CD4-positive, alpha-beta T cell treated with Interferon gamma for 1 hour (primary cell): ENCODE measurements around the gene VANGL1.
"Not testable (repeated sequence)": the region's sequence is repeated elsewhere in the genome, so short reads cannot be mapped to it uniquely, and the experiment has no call there.

Source experiments
- DNase-seq: peaks from one replicate; pipeline ENCODE4 v3.0.0-alpha.2; 2020

Gene VANGL1

GRCh38 chr1:115641762-115642167, at the start of gene VANGL1:
TSS of gene VANGL1 (plus strand) at chr1:115641970. CDS start at chr1:115651414, 9,444 bp downstream.
- DNase-seq: no peak

DNA sequence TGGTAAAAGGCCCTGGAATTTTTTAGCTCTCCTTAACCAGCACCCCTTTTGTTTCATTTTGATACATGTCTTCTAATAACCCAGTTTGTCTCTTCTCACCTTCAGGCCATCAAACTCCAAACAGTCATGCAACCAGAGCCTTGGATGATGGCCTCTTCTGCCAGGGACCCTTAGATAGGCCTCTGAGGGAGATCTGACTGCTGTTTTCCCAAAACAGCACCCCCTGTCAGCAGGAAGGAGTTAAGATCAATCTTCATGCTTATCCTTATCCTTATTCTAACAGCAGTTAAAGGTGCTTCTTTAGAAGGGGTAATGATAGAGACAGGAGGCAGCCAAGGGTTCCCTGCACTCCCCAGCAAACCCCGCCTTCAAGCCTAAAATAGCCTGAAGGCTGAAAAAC, 49.5 kb upstream of the VANGL1 start:
- DNase-seq: no peak

GRCh38 chr1:115593365-115594259, 48.2 kb upstream of the VANGL1 start:
- no peak for DNase-seq

DNA sequence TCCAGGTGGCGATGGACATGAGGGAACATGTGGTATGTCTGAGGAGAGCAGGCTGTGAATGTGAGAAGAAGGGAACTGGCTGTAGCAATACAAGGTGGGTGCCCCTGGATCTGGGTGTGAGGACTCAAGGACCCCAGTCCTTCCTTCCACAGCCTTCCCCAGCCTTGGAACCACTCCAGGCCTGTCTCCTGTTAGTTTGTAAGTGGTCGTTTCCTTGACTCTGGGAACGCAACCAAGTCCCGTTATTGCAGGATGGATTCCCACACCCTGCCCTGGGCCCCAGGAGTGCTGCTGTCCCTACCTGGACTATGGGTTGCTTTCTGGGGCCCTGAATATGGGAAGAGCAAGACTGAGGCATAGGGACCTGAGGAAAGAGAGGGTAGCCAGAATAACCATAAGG, 47.2 kb upstream of the VANGL1 start:
- no peak for DNase-seq

- peak; percentile 27 for DNase-seq
Measured at GRCh38 chr1:115595279-115596079, 46.3 kb upstream of the VANGL1 start.

GRCh38 chr1:115596080-115596780, 45.5 kb upstream of the VANGL1 start:
- no peak for DNase-seq

- no peak for DNase-seq
Measured at GRCh38 chr1:115604508-115604907, 37.3 kb upstream of the VANGL1 start.

DNA sequence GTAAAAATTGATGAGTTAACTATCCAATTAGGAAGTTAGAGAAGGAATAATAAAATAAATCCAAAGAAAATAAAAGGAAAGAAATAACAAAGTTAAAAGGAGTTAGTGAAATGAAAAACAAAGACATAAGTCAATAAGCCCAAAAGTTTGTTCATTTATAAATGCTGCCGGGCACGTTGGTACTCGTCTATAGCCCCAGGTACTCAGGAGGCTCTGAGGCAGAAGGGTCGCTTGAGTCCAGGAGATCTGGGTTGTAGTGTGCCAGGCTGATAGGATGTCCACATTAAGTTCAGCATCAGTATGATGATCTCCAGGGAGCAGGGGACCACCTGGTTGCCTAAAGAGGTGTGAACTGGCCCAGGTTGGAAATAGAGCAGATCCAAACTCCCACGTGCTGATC, 35.5 kb upstream of the VANGL1 start:
- no peak for DNase-seq

GRCh38 chr1:115609021-115609420, 32.7 kb upstream of the VANGL1 start:
- no peak for DNase-seq

- DNase-seq: no peak
Measured at GRCh38 chr1:115613767-115614166, 28.0 kb upstream of the VANGL1 start.

- no peak for DNase-seq
Measured at GRCh38 chr1:115620453-115620852, 21.3 kb upstream of the VANGL1 start.

DNA sequence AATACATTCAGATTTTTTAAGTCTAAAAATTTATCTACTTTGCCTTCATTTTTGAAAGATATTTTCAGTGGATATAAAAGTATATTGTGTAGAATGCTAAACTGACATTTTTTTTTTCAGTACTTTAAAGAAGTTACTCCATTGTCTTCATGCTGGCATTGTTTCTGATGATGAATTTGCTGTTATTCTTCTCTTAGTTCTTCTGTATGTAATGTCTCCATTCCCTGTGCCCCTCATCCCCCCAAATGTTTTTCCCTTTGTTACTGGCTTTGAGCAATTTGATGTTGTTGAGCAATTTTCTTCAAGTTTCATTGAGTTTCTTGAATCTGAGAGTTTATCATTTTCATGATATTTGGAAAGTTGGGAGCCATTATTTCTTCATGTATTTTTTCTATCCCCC, 20.8 kb upstream of the VANGL1 start:
- DNase-seq: no peak

DNA sequence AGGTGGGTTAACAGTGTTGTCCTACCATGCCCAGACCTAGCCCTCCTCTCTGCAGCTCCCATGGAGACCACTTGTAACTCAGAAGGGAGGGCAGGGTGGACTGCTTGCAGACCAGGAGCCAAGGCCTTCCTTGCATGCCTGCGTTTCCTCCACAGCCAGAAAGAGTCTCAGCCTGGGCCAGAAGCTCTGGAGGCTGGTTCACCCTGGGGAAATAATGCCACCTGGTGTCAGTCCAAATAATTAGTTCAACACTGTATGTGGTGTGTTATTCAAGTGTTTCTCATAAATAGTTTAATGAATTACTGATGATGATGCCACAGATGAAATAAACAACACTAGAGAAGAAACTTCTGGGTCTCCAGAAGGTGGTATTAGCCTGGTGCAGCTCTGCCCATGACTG, 16.9 kb upstream of the VANGL1 start:
- no peak for DNase-seq

DNA sequence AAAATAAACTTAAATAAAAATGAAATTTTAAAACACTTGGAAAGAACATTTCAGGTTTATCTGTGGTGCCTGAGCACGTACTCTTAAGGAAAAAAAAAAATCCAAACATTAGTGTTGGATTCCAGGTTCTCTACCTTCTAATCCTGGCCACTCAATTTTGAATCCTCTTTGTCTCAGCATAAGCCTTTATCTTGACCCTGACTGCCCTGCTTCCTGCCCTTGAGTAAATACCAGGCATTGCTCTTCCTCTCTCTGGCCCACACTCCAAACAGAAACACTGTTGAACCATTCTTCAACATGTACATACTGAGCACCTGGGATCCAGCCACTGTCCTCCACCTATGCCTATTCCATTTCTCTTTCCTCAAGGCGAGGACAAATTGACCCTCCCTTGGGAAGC, 11.4 kb upstream of the VANGL1 start:
- no peak for DNase-seq

DNA sequence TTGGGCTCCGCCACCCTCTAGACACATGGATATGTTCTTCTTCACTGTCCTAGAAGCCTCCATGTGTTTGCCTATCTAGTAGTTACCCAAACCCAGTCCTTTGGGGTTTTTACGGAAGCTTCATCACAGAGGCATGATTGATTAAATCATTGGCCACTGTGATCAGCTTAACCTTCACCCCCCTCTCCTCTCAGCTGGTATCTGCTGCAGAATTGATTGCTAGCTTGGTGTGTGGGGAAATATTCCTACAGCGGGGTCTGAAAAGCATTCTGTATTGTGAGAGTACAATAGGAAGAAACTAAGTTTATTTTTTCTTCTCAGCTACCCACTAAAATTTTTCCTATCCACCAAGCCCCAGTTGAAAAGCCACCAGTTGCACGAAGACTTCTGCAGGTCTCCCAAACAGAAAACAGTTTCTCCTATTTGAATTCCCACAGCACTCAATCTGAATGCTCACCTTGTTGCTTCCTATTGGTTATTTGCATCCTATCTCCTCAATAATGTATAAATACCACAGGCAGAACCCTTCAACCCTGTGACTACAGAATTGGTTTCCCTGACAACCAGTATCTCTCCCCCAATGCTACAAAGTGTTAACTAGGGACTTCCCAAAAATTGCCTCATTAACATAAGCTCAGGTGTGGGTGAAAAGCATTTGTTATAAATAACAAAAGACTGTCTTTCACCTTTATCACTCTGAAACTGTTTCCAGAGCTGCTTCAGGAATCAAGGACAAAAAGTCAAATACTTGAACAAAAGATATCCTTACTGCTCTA, 9.3 kb upstream of the VANGL1 start:
- no peak for DNase-seq

GRCh38 chr1:115633606-115634005, 8.2 kb upstream of the VANGL1 start:
- DNase-seq: not testable (repeated sequence)

- not testable (repeated sequence) for DNase-seq
Measured at GRCh38 chr1:115637247-115637646, 4.5 kb upstream of the VANGL1 start.

- no peak for DNase-seq
Measured at GRCh38 chr1:115640384-115640783, 1.4 kb upstream of the VANGL1 start.

DNA sequence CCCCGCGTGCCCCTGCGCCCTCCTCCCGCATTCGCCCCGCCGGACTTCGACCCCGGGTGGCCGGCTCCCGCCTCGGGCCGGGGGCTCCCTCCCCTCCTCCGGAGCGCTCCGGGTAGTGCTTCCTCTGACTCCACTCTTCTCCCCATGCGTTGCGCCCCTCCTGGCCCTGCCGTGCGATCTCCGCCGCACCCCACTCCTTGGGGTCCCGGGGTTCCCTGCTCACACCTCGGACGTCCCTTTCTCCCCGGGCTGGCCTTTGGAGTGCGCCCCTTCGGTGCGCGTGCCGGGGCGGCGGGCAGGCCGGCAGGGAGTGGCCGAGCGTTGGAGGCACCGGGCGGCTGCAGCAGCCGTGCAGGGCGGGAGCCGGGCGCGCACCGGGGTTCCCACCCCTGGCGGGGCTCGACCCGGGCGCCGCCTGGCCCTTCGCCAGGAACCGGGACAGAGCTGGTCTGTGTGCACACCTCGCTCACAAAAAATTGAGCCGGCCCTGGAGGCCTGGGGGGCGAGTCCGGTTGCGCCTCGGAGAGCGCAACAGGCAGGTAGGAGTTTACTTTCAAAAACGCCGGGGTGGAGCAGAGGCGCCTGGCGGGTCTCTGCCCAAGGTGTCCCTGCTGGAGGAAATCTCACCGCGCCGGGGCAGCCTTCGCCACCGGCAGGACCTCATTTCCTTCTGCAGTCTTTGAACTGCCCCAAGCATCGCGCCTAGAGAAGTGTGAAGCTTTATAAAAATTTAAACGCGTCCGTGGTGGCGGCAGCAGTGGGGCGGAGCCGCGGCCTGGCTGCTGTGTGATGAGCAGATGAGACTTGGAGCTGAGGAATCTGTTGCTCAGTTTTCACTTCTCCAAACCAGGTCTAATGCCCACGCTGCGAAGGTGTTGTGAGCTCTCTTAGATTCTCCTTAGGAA, 650 bp downstream of the VANGL1 start:
- peak; percentile 25 for DNase-seq

DNA sequence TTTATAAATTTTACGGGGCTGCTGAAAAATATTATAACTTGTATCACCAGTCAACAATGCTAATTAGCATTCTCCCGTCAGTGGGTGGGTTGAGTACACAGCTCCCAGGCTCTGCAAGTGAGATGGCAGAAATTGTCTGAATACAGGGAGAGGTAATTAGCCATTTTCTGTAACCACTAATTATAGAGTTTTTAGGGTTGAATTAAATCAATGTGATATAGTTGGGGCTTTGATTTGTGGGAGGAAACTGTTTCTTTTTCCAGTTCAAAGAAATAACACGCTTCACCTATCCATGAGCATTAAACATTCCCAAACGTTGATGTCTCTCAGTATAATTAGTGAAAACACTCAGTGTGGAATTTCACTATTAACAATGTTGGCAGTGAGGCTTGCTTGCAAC, 1.5 kb downstream of the VANGL1 start:
- no peak for DNase-seq

GRCh38 chr1:115643666-115644065, 1.9 kb downstream of the VANGL1 start:
- DNase-seq: no peak
